Fibroblast of lung (primary cell): ENCODE measurements around the gene HPSE2. TPM values are rescaled to one million over a fixed set of nuclear protein-coding genes. Genes with fewer than 3 reads are reported as not detected.
A peak's percentile ranks its signal among the peaks of the same experiment; 100 is the strongest.

Experiments
- DNase-seq, 2 donors: peaks; one replicate each; pipeline versions ENCODE4 v3.0.0 to v3.0.0-alpha.2; 2010; ENCODE audit warnings: low read depth in 2 of 2
- H2AFZ ChIP-seq: 2 replicates; pipeline ENCODE4 v1.5.1; 2012; ENCODE audit warnings: low read length, control low read depth, inconsistent platforms
- H3K27ac ChIP-seq: 2 replicates; pipeline ENCODE4 v1.5.1; 2011; ENCODE audit warnings: low read length, control low read depth; ENCODE audit not compliant: insufficient read depth
- H3K27me3 ChIP-seq: 2 replicates; pipeline ENCODE4 v1.5.1; 2011; ENCODE audit warnings: mild to moderate bottlenecking, low read length; ENCODE audit not compliant: control insufficient read depth, insufficient read depth
- H3K36me3 ChIP-seq: 2 replicates; pipeline ENCODE4 v1.5.1; 2011; ENCODE audit warnings: low read length; ENCODE audit not compliant: control insufficient read depth, insufficient read depth
- H3K4me1 ChIP-seq: 2 replicates; pipeline ENCODE4 v1.5.1; 2011; ENCODE audit warnings: low read length; ENCODE audit not compliant: control insufficient read depth, insufficient read depth; ENCODE audit errors: extremely low read depth
- H3K4me2 ChIP-seq: 2 replicates; pipeline ENCODE4 v1.5.1; 2011; ENCODE audit warnings: low read length, control low read depth; ENCODE audit not compliant: insufficient read depth; ENCODE audit errors: extremely low read depth
- H3K4me3 ChIP-seq, 4 experiments: fragments of 200-600 bp in 1 of 4; sonication (generic) in 1 of 4; replicated peaks in 1 of 4; 2 replicates each; pipeline ENCODE4 v1.5.1; 2011 to 2016; ENCODE audit warnings: low read length in 4 of 4, low read depth in 3 of 4, mild to moderate bottlenecking in 3 of 4, control low read depth in 2 of 4, inconsistent platforms in 1 of 4, mixed read lengths in 1 of 4; ENCODE audit not compliant: insufficient read depth in 1 of 4; ENCODE audit errors: control extremely low read depth in 1 of 4
- H3K79me2 ChIP-seq: 2 replicates; pipeline ENCODE4 v1.5.1; 2012; ENCODE audit warnings: mild to moderate bottlenecking, low read length, inconsistent platforms; ENCODE audit not compliant: control insufficient read depth, insufficient read depth
- H3K9ac ChIP-seq: 2 replicates; pipeline ENCODE4 v1.5.1; 2011; ENCODE audit warnings: mild to moderate bottlenecking, low read length, control low read depth; ENCODE audit not compliant: insufficient read depth
- H3K9me3 ChIP-seq: 2 replicates; pipeline ENCODE4 v1.5.1; 2012; ENCODE audit warnings: low read depth, low read length; ENCODE audit not compliant: control insufficient read depth, insufficient read depth
- H4K20me1 ChIP-seq: 2 replicates; pipeline ENCODE4 v1.5.1; 2011; ENCODE audit warnings: low read length; ENCODE audit not compliant: control insufficient read depth, insufficient read depth; ENCODE audit errors: extremely low read depth
- EZH2 ChIP-seq: IDR thresholded peaks from 2 replicates; pipeline ENCODE4 v1.5.1; 2012; ENCODE audit warnings: low read length, control low read depth, mild to moderate bottlenecking; ENCODE audit errors: missing control alignments
- polyA plus RNA-seq, 2 donors: library from polyadenylated mRNA; depleted of rRNA in 1 of 2; stranded (reverse) in 1 of 2; unstranded in 1 of 2; fragments of >200 nt; gene quantifications; 2 replicates each; pipeline ENCODE4 v1.2.1, GENCODE V29; 2011 to 2012; ENCODE audit warnings: missing spikeins in 1 of 2
- total RNA-seq: library from RNA; depleted of rRNA; stranded (reverse); fragments of >200 nt; gene quantifications from 2 replicates; pipeline ENCODE4 v1.2.1, GENCODE V29; 2014
- TF ChIP-seq, protein P1 (sequence below), 2 donors: IDR thresholded peaks in 1 of 2; conservative IDR thresholded peaks in 1 of 2; 1 replicate in 1 of 2; 2 replicates in 1 of 2; pipeline ENCODE4 v1.5.1; 2011 to 2012; ENCODE audit warnings: low read length in 2 of 2, control low read depth in 1 of 2, inconsistent platforms in 1 of 2, low read depth in 1 of 2, mild to moderate bottlenecking in 1 of 2

Gene HPSE2
- total and polyA plus RNA-seq, 2 donors (not counting 1 experiment from before 2014, with no cell fraction given), result 0.02 to 0.17 TPM

- DNase-seq, result no peak
- no peak overlapping the region for H2AFZ ChIP-seq
- no peaks in the 10 kb centered on the region for H3K9me3 ChIP-seq
- no peaks in the 10 kb centered on the region for H3K36me3 ChIP-seq
- H3K27ac ChIP-seq, result no peak overlapping the region
- H4K20me1 ChIP-seq, result no peaks in the 10 kb centered on the region
- TF ChIP-seq, protein P1, sequence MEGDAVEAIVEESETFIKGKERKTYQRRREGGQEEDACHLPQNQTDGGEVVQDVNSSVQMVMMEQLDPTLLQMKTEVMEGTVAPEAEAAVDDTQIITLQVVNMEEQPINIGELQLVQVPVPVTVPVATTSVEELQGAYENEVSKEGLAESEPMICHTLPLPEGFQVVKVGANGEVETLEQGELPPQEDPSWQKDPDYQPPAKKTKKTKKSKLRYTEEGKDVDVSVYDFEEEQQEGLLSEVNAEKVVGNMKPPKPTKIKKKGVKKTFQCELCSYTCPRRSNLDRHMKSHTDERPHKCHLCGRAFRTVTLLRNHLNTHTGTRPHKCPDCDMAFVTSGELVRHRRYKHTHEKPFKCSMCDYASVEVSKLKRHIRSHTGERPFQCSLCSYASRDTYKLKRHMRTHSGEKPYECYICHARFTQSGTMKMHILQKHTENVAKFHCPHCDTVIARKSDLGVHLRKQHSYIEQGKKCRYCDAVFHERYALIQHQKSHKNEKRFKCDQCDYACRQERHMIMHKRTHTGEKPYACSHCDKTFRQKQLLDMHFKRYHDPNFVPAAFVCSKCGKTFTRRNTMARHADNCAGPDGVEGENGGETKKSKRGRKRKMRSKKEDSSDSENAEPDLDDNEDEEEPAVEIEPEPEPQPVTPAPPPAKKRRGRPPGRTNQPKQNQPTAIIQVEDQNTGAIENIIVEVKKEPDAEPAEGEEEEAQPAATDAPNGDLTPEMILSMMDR (conservative IDR thresholded peaks at IDR 0.05 in 1 of 2, IDR thresholded peaks at IDR 0.05 in 1 of 2; ENCODE audit: low read depth in 1 of 2, low read length in 2 of 2), result no peak
- TF ChIP-seq EZH2, result no peak
- H3K4me1 ChIP-seq, result peaks cover 2% of the 10 kb centered on the region
- H3K27me3 ChIP-seq, result no peaks in the 10 kb centered on the region
- no peaks in the 10 kb centered on the region for H3K79me2 ChIP-seq
- no peak overlapping the region for H3K9ac ChIP-seq
- H3K4me2 ChIP-seq, result no peak overlapping the region
- H3K4me3 ChIP-seq, result no peak overlapping the region
These were observed 748.0 kb downstream of the HPSE2 start for GRCh38 chr10:98487649-98488048.

- no peaks in the 10 kb centered on the region for H3K79me2 ChIP-seq
- H2AFZ ChIP-seq, result peak overlapping the region; percentile 22
- peak in 1 of 2 donors; percentile 50 for DNase-seq
- H3K27ac ChIP-seq, result no peak overlapping the region
- no peaks in the 10 kb centered on the region for H3K9me3 ChIP-seq
- H3K4me1 ChIP-seq, result peaks cover 2% of the 10 kb centered on the region
- no peaks in the 10 kb centered on the region for H4K20me1 ChIP-seq
- H3K9ac ChIP-seq, result no peak overlapping the region
- H3K27me3 ChIP-seq, result no peaks in the 10 kb centered on the region
- TF ChIP-seq, protein P1 (conservative IDR thresholded peaks at IDR 0.05 in 1 of 2, IDR thresholded peaks at IDR 0.05 in 1 of 2; ENCODE audit: low read depth in 1 of 2, low read length in 2 of 2), result no peak
- TF ChIP-seq EZH2, result no peak
- no peak overlapping the region for H3K4me2 ChIP-seq
- H3K4me3 ChIP-seq, result no peak overlapping the region
- H3K36me3 ChIP-seq, result no peaks in the 10 kb centered on the region
These were observed 749.2 kb downstream of the HPSE2 start for GRCh38 chr10:98486421-98486820.

GRCh38 chr10:98485959-98486358 lies 749.7 kb downstream of the HPSE2 start:
- TF ChIP-seq EZH2, result no peak
- TF ChIP-seq, protein P1 (conservative IDR thresholded peaks at IDR 0.05 in 1 of 2, IDR thresholded peaks at IDR 0.05 in 1 of 2; ENCODE audit: low read depth in 1 of 2, low read length in 2 of 2), result no peak
- Histone ChIP-seq H3K36me3 (no peaks in the 10 kb centered on the region), H3K4me2 (no peak overlapping the region), H3K27ac (no peak overlapping the region), H3K9me3 (no peaks in the 10 kb centered on the region), H3K4me3 (no peak overlapping the region), H4K20me1 (no peaks in the 10 kb centered on the region), H2AFZ (peak overlapping the region; percentile 22), H3K27me3 (no peaks in the 10 kb centered on the region), H3K79me2 (no peaks in the 10 kb centered on the region), H3K9ac (no peak overlapping the region), H3K4me1 (peaks cover 2% of the 10 kb centered on the region)
- DNase-seq, result peak in 1 of 2 donors; percentile 11
